Effector memory CD8-positive, alpha-beta T cell (primary cell): ENCODE data around the gene RESF1.
"Not testable (repeated sequence)": the region's sequence is repeated elsewhere in the genome, so short reads cannot be mapped to it uniquely, and the experiment has no call there.

Experiments used
- ATAC-seq: fragments of 150-1000 bp; cut with Tn5 transposase; replicated peaks from 2 replicates; pipeline ENCODE4 v1.10.0; 2021; ENCODE audit warnings: mild to moderate bottlenecking, moderate library complexity
- DNase-seq, 3 experiments: peaks; one replicate each; pipeline ENCODE4 v3.0.0; 2021
- H3K27ac Mint-ChIP-seq, 2 donors: one replicate each; pipeline ENCODE4 v1.8.0; 2022; ENCODE audit warnings: mild to moderate bottlenecking in 2 of 2, mixed read lengths in 2 of 2, moderate library complexity in 2 of 2
- H3K27me3 Mint-ChIP-seq, 2 donors: one replicate each; pipeline ENCODE4 v1.8.0; 2022; ENCODE audit warnings: mixed read lengths in 2 of 2
- H3K36me3 Mint-ChIP-seq: one replicate; pipeline ENCODE4 v1.8.0; 2022; ENCODE audit warnings: mild to moderate bottlenecking, moderate library complexity, mixed read lengths; ENCODE audit not compliant: insufficient read depth
- H3K4me1 Mint-ChIP-seq, 2 donors: one replicate each; pipeline ENCODE4 v1.8.0; 2022; ENCODE audit warnings: low read depth in 2 of 2, mixed read lengths in 2 of 2
- H3K4me3 Mint-ChIP-seq, 2 donors: one replicate each; pipeline ENCODE4 v1.8.0; 2022; ENCODE audit warnings: mild to moderate bottlenecking in 2 of 2, mixed read lengths in 2 of 2, moderate library complexity in 2 of 2
- H3K9me3 Mint-ChIP-seq, 2 donors: one replicate each; pipeline ENCODE4 v1.8.0; 2022; ENCODE audit warnings: mixed read lengths in 2 of 2

Gene RESF1

GRCh38 chr12:31948697-31949359 is 10.4 kb upstream of the RESF1 start:
- ATAC-seq, H3K36me3 Mint-ChIP-seq, H3K27me3 Mint-ChIP-seq, H3K27ac Mint-ChIP-seq, DNase-seq, H3K4me3 Mint-ChIP-seq, H3K9me3 Mint-ChIP-seq: not testable (repeated sequence)
- H3K4me1 Mint-ChIP-seq: peaks cover 13 to 16% of the 10 kb centered on the region in 2 donors

- Mint-ChIP-seq H3K27ac (peak overlapping the region; percentile 60 to 62), H3K27me3 (no peaks in the 10 kb centered on the region), H3K9me3 (peaks cover 0 to 2% of the 10 kb centered on the region in 2 donors), H3K4me1 (peaks cover 18 to 19% of the 10 kb centered on the region in 2 donors), H3K4me3 (peak overlapping the region in 1 of 2 donors; percentile 29), H3K36me3 (no peaks in the 10 kb centered on the region)
- no peak for DNase-seq
- no peak for ATAC-seq
These were observed 9.1 kb upstream of the RESF1 start for GRCh38 chr12:31950088-31950487.

- peak overlapping the region; percentile 60 to 62 for H3K27ac Mint-ChIP-seq
- no peaks in the 10 kb centered on the region for H3K27me3 Mint-ChIP-seq
- peak overlapping the region in 1 of 2 donors; percentile 29 for H3K4me3 Mint-ChIP-seq
- H3K9me3 Mint-ChIP-seq: peaks cover 0 to 4% of the 10 kb centered on the region in 2 donors
- ATAC-seq (no peak), DNase-seq (no peak)
- no peaks in the 10 kb centered on the region for H3K36me3 Mint-ChIP-seq
- peaks cover 22 to 23% of the 10 kb centered on the region in 2 donors for H3K4me1 Mint-ChIP-seq
These were observed 8.7 kb upstream of the RESF1 start for GRCh38 chr12:31950492-31950891.

- H3K4me1 Mint-ChIP-seq: peaks cover 24 to 25% of the 10 kb centered on the region in 2 donors
- peaks cover 0 to 4% of the 10 kb centered on the region in 2 donors for H3K9me3 Mint-ChIP-seq
- no peaks in the 10 kb centered on the region for H3K27me3 Mint-ChIP-seq
- no peak for ATAC-seq
- H3K4me3 Mint-ChIP-seq: no peak overlapping the region
- H3K27ac Mint-ChIP-seq: peak overlapping the region in 1 of 2 donors; percentile 60
- H3K36me3 Mint-ChIP-seq: no peaks in the 10 kb centered on the region
- no peak for DNase-seq
These were observed 8.2 kb upstream of the RESF1 start for GRCh38 chr12:31951008-31951407.

- no peaks in the 10 kb centered on the region for H3K27me3 Mint-ChIP-seq
- no peak overlapping the region for H3K4me3 Mint-ChIP-seq
- DNase-seq (no peak), ATAC-seq (no peak)
- no peaks in the 10 kb centered on the region for H3K36me3 Mint-ChIP-seq
- H3K4me1 Mint-ChIP-seq: peaks cover 28 to 30% of the 10 kb centered on the region in 2 donors
- no peak overlapping the region for H3K27ac Mint-ChIP-seq
- H3K9me3 Mint-ChIP-seq: peaks cover 0 to 4% of the 10 kb centered on the region in 2 donors
These were observed 7.3 kb upstream of the RESF1 start for GRCh38 chr12:31951939-31952338.

GRCh38 chr12:31952418-31952817 is 6.8 kb upstream of the RESF1 start:
- H3K9me3 Mint-ChIP-seq: peaks cover 0 to 4% of the 10 kb centered on the region in 2 donors
- no peaks in the 10 kb centered on the region for H3K27me3 Mint-ChIP-seq
- H3K4me1 Mint-ChIP-seq: peaks cover 28 to 33% of the 10 kb centered on the region in 2 donors
- no peaks in the 10 kb centered on the region for H3K36me3 Mint-ChIP-seq
- H3K27ac Mint-ChIP-seq: no peak overlapping the region
- ATAC-seq (no peak), DNase-seq (no peak)
- H3K4me3 Mint-ChIP-seq: no peak overlapping the region

GRCh38 chr12:31954925-31955858 is 4.0 kb upstream of the RESF1 start:
- peak overlapping the region; percentile 20 to 38 for H3K4me3 Mint-ChIP-seq
- DNase-seq: no peak
- peaks cover 0 to 2% of the 10 kb centered on the region in 2 donors for H3K9me3 Mint-ChIP-seq
- no peak for ATAC-seq
- H3K36me3 Mint-ChIP-seq: peaks cover 14% of the 10 kb centered on the region
- peaks cover 37 to 43% of the 10 kb centered on the region in 2 donors for H3K4me1 Mint-ChIP-seq
- H3K27ac Mint-ChIP-seq: peak overlapping the region in 1 of 2 donors; percentile 41
- no peaks in the 10 kb centered on the region for H3K27me3 Mint-ChIP-seq

GRCh38 chr12:31958569-31959160 is 550 bp upstream of the RESF1 start:
- H3K27ac Mint-ChIP-seq: peak overlapping the region; percentile 93 to 96
- ATAC-seq: no peak
- no peak for DNase-seq
- peaks cover 0 to 2% of the 10 kb centered on the region in 2 donors for H3K9me3 Mint-ChIP-seq
- peaks cover 48 to 62% of the 10 kb centered on the region in 2 donors for H3K4me1 Mint-ChIP-seq
- peak overlapping the region; percentile 96 to 97 for H3K4me3 Mint-ChIP-seq
- peaks cover 47% of the 10 kb centered on the region for H3K36me3 Mint-ChIP-seq
- H3K27me3 Mint-ChIP-seq: no peaks in the 10 kb centered on the region

GRCh38 chr12:31959701-31960391 is 631 bp downstream of the RESF1 start:
- ATAC-seq (peak; percentile 58), DNase-seq (peak; percentile 60 to 65 (median 60))
- peaks cover 57 to 71% of the 10 kb centered on the region in 2 donors for H3K4me1 Mint-ChIP-seq
- peak overlapping the region; percentile 92 to 96 for H3K27ac Mint-ChIP-seq
- H3K9me3 Mint-ChIP-seq: peaks cover 0 to 2% of the 10 kb centered on the region in 2 donors
- peaks cover 59% of the 10 kb centered on the region for H3K36me3 Mint-ChIP-seq
- peak overlapping the region; percentile 96 to 97 for H3K4me3 Mint-ChIP-seq
- H3K27me3 Mint-ChIP-seq: no peaks in the 10 kb centered on the region

- H3K27ac Mint-ChIP-seq: peak overlapping the region; percentile 92 to 96
These were observed 1.9 kb downstream of the RESF1 start for GRCh38 chr12:31961137-31961536.

GRCh38 chr12:31962076-31962475 is 2.9 kb downstream of the RESF1 start:
- DNase-seq: no peak
- Mint-ChIP-seq H3K36me3 (peaks cover 74% of the 10 kb centered on the region), H3K4me1 (peaks cover 65 to 78% of the 10 kb centered on the region in 2 donors)

More at GRCh38 chr12:31961137-31961536, 1.9 kb downstream of the RESF1 start:
- Mint-ChIP-seq H3K4me3 (peak overlapping the region; percentile 96 to 97), H3K4me1 (peaks cover 59 to 73% of the 10 kb centered on the region in 2 donors), H3K9me3 (no peaks in the 10 kb centered on the region), H3K27me3 (no peaks in the 10 kb centered on the region), H3K36me3 (peaks cover 71% of the 10 kb centered on the region)
- DNase-seq (no peak), ATAC-seq (no peak)

GRCh38 chr12:31964280-31964679 is 5.1 kb downstream of the RESF1 start:
- no peak for DNase-seq
- H3K27ac Mint-ChIP-seq: peak overlapping the region; percentile 91 to 92
- H3K4me3 Mint-ChIP-seq: peak overlapping the region; percentile 96 to 97
- H3K27me3 Mint-ChIP-seq: no peaks in the 10 kb centered on the region
- no peaks in the 10 kb centered on the region for H3K9me3 Mint-ChIP-seq
- H3K4me1 Mint-ChIP-seq: peaks cover 67 to 84% of the 10 kb centered on the region in 2 donors
- no peak for ATAC-seq
- H3K36me3 Mint-ChIP-seq: peaks cover 77% of the 10 kb centered on the region

More at GRCh38 chr12:31962076-31962475, 2.9 kb downstream of the RESF1 start:
- ATAC-seq: no peak
- Mint-ChIP-seq H3K4me3 (peak overlapping the region; percentile 96 to 97), H3K27me3 (no peaks in the 10 kb centered on the region), H3K9me3 (no peaks in the 10 kb centered on the region), H3K27ac (peak overlapping the region; percentile 92 to 96)
